ENCODE results near the gene ADCK1. TPM values are rescaled to one million over a fixed set of nuclear protein-coding genes. Genes with fewer than 3 reads are reported as not detected.
"Not testable (repeated sequence)": the region's sequence is repeated elsewhere in the genome, so short reads cannot be mapped to it uniquely, and the experiment has no call there.

ADCK1 gene, protein sequence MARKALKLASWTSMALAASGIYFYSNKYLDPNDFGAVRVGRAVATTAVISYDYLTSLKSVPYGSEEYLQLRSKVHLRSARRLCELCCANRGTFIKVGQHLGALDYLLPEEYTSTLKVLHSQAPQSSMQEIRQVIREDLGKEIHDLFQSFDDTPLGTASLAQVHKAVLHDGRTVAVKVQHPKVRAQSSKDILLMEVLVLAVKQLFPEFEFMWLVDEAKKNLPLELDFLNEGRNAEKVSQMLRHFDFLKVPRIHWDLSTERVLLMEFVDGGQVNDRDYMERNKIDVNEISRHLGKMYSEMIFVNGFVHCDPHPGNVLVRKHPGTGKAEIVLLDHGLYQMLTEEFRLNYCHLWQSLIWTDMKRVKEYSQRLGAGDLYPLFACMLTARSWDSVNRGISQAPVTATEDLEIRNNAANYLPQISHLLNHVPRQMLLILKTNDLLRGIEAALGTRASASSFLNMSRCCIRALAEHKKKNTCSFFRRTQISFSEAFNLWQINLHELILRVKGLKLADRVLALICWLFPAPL
- polyA plus RNA-seq (ENCODE audit: insufficient read length in 4 of 4), result 10 to 100 TPM in 2 of 4 donors, 1 to 10 TPM in 2; 8.5 to 12.1 (median 9.9) TPM

DNA sequence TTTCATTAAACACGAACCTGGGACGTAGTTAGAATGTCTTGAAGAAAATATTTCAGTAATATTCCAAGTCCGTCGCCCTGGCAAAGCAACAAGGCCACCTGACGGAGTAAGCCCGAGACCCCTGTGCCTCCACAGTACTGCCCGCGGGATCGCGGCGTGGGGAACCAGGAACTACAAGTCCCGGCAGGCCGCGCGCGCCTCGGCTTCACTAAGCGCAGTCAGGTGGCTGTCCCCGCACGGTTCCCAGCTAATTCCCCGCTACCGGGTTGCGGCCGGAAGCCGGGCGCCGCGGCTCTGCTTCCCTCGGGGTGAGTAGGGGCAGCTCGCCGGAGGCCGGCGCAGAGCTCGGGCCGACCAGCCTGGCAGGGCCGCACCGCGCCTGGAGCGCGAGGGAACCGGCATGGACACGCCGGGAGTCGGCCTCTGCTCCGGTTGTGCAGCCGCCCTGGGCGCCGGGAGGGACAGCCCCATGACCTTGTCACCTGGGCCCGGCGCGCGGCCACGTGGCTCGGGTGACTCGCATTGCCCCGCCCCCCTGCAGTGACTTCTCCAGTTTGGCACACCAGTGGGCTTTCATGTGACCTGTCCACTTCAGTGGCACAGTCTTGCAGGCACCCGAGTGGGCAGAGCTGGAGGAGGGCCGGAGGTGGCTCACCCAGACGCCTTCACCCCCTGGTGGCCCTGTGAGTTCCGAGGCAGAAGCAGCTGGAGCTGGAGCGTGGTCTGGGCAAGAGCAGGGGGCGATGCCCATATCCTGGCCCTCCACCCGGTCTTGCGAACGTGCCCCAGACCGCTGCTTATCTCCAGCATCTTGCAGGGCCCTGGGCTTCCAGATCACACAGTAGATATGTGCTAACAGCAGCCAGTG, at the start of gene ADCK1:
TSS of gene ADCK1 (plus strand) at position 247 of the 868 bp plus-strand sequence. CDS start 18,870 bp downstream, outside the sequence.
- peak; percentile 47 to 70 (median 60) for DNase-seq (ENCODE audit: low read depth in 4 of 4, low spot score in 3 of 4)

GRCh38 chr14:77752266-77752665, 47.6 kb upstream of the ADCK1 start:
- DNase-seq (ENCODE audit: low read depth in 4 of 4, low spot score in 3 of 4), result no peak

GRCh38 chr14:77752799-77753516, 47.0 kb upstream of the ADCK1 start:
- no peak for DNase-seq (ENCODE audit: low read depth in 4 of 4, low spot score in 3 of 4)

- peak; percentile 90 to 91 (median 90) for DNase-seq (ENCODE audit: low read depth in 4 of 4, low spot score in 3 of 4)
Measured at GRCh38 chr14:77760381-77761204, 39.3 kb upstream of the ADCK1 start, which contains the start of gene SNW1. TSS of gene SNW1 (minus strand) at chr14:77761156. CDS start at chr14:77761127, 29 bp downstream.

GRCh38 chr14:77761205-77761931, 38.5 kb upstream of the ADCK1 start:
- peak in 2 of 4 donors; percentile 12 to 15 for DNase-seq (ENCODE audit: low read depth in 4 of 4, low spot score in 3 of 4)

GRCh38 chr14:77763316-77763715, 36.6 kb upstream of the ADCK1 start:
- DNase-seq (ENCODE audit: low read depth in 4 of 4, low spot score in 3 of 4), result no peak

- DNase-seq (ENCODE audit: low read depth in 4 of 4, low spot score in 3 of 4), result no peak
Measured at GRCh38 chr14:77763978-77764377, 35.9 kb upstream of the ADCK1 start.

GRCh38 chr14:77768442-77769069, 31.4 kb upstream of the ADCK1 start:
- not testable (repeated sequence) for DNase-seq (ENCODE audit: low read depth in 4 of 4, low spot score in 3 of 4)

DNA sequence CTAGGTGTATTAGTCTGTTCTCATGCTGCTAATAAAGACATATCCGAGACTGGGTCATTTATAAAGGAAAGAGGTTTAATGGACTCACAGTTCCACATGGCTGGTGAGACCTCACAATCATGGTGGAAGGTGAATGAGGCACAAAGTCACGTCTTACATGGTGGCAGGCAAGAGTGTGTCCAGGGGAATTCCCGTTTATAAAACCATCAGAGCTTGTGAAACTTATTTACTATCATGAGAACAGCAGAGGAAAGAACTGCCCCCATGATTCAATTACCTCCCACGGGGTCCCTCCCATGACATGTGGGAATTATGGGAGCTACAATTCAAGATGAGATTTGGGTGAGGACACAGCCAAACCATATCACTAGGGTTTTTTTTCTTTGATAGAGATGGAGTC, 25.9 kb upstream of the ADCK1 start:
- DNase-seq (ENCODE audit: low read depth in 4 of 4, low spot score in 3 of 4), result not testable (repeated sequence)

- DNase-seq (ENCODE audit: low read depth in 4 of 4, low spot score in 3 of 4), result no peak
Measured at GRCh38 chr14:77782202-77782601, 17.7 kb upstream of the ADCK1 start.

DNA sequence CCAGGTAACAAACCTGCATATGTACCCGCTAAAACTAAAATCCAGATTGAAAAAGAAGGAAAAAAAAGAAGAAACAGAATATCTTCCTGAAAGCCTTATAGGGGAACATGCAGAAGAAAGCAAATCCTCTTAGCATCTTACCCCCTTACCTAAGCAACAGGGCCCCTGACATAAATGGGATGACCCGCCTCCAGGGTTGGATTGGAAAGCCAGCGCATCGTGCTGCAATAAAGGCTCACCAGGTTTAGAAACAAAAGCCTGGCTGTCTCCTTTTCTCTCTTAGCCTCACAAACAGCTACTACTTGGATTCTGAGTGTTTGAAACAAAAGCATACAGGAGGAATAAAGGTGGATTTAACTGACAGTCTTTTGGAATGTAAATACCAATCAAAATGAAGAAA, 13.8 kb upstream of the ADCK1 start:
- no peak for DNase-seq (ENCODE audit: low read depth in 4 of 4, low spot score in 3 of 4)

GRCh38 chr14:77790566-77791224, 9.2 kb upstream of the ADCK1 start:
- no peak for DNase-seq (ENCODE audit: low read depth in 4 of 4, low spot score in 3 of 4)

DNA sequence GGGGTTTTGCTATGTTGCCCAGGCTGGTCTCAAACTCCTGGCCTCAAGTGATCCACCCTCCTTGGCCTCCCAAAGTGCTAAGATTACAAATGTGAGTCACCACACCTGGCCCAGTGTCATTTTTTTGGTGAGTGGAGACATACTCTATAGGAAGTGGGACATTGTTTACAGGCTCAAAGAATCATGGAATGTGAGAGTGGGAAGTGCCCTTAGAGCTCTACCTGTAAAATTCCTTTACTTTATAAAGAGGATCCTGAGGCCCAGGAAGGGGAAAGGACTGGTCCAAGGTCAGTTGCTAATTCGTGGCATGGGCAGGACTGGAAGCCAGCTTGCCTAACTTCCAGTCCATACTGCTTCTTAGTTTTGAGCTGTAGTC, 8.7 kb upstream of the ADCK1 start:
- DNase-seq (ENCODE audit: low read depth in 4 of 4, low spot score in 3 of 4), result no peak

DNA sequence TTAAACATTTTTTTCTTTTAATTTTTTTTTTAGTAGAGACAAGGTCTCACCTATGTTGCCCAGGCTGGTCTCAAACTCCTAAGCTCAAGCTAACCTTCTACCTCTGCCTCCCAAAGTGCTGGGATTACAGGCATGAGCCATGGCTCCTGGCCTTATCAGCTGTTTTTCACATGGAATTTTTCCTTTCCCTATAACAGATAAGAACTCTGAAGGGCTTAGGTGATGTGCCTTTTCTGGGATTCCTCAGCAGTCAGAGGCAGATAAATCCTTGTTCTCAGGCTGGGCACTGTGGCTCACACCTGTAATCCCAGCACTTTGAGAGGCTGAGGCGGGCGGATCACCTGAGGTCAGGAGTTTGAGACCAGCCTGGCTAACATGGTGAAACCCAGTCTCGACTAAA, 6.7 kb upstream of the ADCK1 start:
- DNase-seq (ENCODE audit: low read depth in 4 of 4, low spot score in 3 of 4), result not testable (repeated sequence)

- no peak for DNase-seq (ENCODE audit: low read depth in 4 of 4, low spot score in 3 of 4)
Measured at GRCh38 chr14:77794357-77794756, 5.6 kb upstream of the ADCK1 start.

GRCh38 chr14:77799456-77799855, 453 bp upstream of the ADCK1 start:
- DNase-seq (ENCODE audit: low read depth in 4 of 4, low spot score in 3 of 4), result not testable (repeated sequence)

- DNase-seq (ENCODE audit: low read depth in 4 of 4, low spot score in 3 of 4), result no peak
Measured at GRCh38 chr14:77800814-77801213, 905 bp downstream of the ADCK1 start.

- DNase-seq (ENCODE audit: low read depth in 4 of 4, low spot score in 3 of 4), result no peak
Measured at GRCh38 chr14:77804592-77804991, 4.7 kb downstream of the ADCK1 start.

Measured in right renal pelvis (tissue), 4 donors.